Stimulated activated CD8-positive, alpha-beta memory T cell treated with anti-CD3 and anti-CD28 coated beads, Interleukin-12 subunit alpha, Interleukin-12 subunit beta, amount 100 ng/mL, for 4 hours (primary cell): ENCODE data around the gene SFRP4.
"Not testable (repeated sequence)": the region's sequence is repeated elsewhere in the genome, so short reads cannot be mapped to it uniquely, and the experiment has no call there.

Source experiments
- DNase-seq: peaks from one replicate; pipeline ENCODE4 v3.0.0-alpha.2; 2020; ENCODE audit warnings: low read depth

Gene SFRP4

DNA sequence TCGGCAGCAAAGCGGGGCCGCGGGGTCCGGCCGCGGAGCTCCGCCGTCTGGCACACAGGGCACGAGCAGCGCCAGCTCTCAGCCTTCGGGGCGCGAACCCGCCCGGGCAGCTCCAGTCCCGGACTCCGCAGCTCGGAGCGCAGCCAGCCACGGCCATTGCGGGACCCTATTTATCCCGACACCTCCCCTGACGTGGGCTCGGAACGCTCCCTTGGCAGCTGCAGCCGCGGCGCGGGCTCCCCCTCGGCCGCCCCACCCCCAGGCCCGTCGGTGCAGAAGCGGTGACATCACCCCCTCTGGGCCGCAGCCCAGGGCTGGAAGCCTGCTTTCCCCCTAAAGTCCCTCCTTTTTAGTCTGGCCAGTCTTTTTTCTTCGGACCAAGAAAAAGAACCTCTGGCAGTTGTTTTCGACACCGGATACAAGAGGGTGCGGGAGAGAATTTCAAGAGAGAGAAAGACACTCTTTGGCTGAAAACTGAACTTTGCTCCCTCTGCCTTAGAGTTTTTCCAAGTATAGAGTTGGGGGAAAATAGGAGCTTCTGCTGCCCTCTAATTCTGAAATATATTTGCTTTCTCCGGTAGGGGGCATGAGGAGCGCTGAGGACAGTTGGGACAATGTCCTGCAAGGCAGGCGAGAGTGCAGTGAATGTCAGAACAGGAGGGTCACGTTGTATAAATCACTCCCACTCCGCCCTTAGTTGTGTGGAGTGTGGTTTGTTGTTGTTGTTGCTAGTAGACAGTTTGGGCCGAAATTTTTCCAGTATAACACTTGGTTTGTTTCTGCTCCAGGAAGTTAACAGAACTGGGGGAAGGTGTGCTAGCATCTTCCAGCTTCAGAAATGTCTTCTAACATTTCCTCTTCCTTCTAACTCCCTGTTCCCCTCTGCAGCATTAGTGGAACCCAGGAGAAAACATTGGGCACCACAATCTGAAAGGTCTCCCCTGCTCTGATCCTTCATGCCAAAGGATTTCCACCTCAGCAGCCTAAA lies at the start of gene SFRP4:
Gene SFRP4 (minus strand): TSS at position 145 of the 988 bp plus-strand sequence. CDS start 280 bp downstream, outside the sequence.
- no peak for DNase-seq

DNA sequence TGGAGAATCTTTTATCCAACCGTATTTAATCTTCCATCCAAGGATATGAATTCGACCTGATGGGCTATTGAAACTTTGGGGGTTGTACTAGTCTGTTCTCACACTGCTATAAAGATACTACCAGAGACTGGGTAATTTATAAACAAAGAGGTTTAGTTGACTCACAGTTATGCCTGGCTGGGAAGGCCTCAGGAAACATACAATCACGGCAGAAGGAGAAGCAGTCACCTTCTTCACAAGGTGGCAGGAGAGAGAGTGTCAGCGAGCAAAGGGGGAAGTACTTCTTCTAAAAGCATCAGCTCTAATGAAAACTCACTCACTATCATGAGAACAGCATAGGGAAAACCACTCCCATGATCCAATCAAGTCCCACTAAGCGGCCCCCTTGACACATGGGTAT lies 47.6 kb upstream of the SFRP4 start:
- DNase-seq, result no peak

DNA sequence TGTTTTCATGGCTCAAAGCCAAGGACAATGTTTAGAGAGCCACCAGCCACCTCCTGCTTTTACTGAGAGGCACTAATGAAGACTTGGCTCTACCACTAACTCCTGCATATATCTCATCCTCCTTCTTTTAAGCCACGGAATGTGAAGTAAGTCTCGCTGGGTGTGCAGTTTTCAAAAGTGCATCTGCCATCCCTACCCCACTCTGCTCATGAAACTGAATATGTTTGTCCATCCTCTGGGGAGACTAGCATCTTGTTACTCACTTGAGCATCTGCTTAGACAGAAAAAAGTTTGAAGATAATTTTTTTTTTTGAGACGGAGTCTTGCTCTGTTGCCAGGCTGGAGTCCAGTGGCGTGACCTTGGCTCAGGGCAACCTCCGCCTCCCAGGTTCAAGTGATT lies 44.6 kb upstream of the SFRP4 start:
- DNase-seq, result no peak

DNA sequence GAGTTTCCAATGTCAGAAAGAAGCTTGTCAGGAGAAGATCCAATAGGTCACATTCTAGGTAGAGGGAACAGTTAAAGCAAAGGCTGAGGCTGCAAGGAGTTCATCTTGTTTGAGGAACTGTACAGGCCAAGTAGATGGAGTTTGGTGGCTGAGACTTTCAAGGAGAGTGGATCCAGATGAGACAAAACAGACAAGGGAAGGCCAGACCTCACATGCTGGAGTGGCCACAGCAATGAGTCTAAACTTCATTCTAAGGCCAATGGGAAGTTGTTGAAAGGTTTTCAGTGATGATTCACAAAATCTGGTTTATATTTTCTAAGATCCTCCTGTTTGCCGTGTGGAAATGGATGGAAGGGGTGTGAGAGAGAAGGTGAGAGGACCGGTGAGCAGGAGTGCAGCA lies 43.9 kb upstream of the SFRP4 start:
- no peak for DNase-seq

DNA sequence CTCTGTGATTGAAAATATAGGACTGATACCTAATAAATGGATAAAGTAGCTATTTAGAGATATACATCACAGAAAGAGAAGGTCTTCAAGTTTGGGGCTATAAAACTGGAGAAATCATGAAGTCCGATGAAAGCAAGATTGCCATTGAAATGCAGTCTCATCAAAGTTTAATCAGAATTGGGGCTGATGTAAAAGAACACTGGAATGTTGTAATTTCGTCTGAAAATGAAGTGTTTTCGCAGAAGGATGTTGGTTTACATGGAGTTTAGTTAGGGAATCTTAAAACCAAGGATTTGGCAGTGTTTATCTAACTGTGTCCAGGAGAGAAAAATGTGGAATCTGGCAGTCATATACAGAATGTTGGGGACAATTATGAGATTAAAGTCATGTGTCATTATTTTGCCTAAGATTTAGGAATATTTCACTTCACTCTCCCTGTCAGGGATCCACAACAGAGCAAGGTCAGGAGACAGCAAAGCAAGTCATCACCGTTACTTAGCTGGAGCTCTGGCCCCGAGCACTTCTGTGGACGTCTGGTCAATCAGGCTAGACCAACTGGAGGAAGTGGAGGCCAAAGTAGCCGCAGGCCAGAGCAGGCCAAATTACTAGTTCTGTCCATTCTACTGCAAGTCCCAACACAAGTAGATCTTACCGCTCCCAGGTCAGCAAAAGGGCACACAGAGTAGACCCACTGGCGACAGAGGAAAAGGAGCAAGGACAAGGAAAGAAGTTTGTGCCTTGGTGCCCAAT lies 40.8 kb upstream of the SFRP4 start:
- DNase-seq, result no peak

DNA sequence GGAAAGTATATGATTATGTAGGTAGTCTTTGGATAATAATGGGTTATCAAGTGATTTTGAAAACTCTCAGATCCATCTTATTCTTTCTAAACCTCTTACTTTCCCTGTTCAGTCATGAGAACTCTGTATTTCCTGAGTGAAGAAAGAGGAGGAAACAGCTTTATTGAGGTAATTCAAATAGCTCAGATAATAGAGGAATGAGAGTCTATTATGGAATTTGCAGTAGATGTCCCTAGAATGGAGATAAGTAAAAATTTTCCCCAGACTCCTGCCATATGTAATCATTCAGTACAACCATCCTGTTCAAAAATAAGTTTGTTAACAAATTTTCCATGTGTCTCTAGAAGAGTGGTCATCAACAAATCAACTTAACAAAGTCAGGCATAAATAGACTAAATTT lies 40.2 kb upstream of the SFRP4 start:
- DNase-seq, result no peak

DNA sequence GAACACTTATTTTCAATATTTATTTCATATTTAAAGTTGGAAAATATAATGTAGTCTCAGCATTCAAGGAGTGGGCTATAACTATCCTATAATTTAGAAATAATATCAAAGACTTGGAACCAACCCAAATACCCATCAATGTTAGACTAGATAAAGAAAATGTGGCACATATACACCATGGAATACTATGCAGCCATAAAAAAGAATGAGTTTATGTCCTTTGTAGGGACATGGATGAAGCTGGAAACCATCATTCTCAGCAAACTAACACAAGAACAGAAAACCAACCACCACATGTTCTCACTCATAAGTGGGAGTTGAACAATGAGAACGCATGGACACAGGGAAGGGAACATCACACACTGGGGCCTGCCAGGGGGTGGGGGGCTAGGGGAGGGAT lies 37.6 kb upstream of the SFRP4 start:
- not testable (repeated sequence) for DNase-seq

DNA sequence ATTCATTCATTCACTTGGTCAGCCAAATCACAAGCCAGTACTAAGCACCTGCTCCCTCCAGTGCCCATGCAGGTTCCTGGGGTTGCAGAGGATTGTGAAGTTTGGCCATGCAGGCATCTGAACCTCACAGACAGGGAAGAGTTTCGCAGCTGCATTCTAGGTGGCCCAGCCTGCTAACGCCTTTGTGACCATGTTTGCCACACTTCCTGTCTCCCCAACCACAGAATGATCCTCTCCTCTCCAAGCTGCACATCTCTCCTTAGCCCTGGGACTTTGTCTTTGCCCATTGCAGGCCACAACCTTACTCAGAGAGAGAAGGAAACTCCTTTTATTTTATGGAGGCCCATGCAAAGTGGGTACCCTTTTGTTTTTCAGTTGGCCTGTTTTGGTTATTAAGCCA lies 35.6 kb upstream of the SFRP4 start:
- DNase-seq, result no peak

DNA sequence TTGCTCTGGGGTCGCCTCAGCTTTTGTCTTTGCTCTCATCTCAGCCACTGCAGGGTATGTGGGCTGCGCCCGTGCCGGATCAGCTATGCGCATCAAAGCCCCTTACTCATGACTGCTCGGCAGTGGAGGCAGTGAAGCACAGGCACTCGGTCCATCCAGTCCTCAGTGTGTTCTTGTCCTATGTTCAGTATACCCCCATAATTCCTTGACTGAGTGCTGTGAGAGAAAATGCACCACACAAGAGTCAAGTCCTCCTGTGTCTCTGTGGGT lies 31.3 kb upstream of the SFRP4 start:
- DNase-seq, result no peak

DNA sequence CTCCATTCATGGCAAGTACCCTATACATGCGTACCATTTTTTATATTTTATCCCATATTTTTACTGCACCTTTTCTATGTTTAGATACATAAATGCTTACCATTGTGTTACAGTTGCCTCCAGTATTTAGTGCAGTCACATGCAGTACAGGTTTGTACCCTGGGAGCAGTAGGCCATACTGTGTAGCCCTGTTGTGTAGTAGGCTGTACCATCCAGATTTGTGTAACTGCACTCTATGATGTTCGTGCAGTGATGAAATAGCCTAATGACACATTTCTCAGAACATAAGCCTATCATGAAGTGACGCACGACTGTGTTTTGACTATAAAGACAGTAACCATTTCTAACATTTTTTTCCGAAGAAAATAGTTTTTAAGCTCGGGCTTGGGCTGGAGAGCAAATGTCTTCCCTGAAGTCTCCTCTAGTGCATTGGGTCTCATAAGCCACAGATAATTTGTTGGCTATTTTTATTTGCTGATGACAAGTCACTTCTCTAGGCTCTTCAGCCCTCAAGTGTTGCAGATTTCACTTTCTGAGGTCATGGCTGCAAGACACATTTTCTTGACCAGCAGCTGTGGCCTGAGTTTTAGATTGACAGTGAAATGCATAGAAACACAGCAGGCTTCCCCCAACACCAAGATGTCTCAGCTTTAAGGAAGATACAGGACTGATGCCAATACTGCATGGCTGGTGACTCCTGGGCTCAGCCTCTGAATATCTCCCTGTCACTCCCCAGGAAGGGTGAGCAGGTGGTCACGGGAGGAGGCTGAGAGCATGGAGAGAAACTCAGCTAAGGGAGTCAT lies 30.7 kb upstream of the SFRP4 start:
- DNase-seq, result no peak

DNA sequence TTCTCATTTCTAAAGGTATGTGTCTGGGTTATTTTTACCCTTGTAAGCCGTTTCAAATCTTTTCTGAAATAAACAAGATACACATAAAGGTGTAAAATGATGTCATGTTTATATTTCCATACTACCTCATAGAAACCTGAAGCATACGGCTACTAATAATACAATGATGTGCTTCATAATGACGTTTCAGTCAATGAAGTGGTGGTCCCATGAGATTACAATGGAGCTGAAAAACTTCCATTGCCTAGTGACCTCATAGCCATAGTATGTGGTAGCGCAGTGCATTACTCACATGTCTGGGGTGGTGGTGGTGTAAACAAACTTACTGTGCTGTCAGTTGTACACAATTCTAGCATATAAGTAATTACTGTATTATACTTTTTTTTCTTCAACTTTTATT lies 28.7 kb upstream of the SFRP4 start:
- no peak for DNase-seq

DNA sequence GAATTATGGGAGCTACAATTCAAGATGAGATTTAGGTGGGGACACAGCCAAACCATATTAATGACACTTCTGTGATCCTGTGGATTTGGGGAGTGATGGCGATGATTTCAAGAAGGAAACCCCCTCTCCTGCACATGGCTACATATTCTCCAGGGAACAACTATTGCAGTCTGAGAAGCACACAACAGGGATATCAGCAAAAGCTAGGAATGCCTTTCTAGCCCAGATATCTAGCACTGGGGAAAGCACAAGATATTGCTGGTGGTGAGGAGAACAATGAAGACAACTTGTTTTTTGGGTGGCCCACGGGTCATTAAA lies 28.1 kb upstream of the SFRP4 start:
- DNase-seq, result no peak

DNA sequence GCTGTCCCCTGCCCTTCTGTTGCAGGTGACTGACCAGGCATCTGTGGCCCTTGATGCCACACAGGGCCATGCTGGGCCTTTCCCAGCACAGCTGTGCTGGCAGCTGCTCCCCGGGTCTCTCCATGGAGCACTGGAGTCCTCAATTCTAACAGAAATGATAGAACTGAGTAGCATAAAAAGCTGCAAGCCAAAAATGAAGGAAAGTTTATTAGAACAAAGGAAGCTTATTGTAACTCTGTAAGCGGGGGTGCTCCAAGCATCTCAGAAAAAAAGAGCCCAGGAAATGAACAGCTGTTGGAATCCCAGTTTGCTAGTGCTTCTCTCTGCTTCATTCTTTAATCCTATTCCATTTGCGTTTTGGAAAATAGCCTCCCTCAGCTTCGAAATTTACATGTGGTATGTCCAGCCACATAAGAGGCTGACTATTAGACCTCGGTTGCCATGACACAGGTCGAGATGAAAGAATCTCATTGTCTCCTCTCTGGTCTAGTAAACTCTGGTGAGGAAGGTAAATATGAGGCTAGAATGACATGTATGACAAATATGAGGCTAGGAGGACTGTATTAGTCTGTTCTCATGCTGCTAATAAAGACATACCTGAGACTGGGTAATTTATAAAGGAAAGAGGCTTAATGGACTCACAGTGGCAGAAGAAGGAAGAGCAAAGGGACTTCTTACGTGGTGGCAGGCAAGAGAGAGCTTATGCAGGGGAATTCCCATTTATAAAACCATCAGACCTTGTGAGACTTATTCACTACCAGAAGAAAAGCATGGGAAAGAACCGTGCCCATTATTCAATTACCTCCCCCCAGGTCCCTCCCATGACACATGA lies 27.5 kb upstream of the SFRP4 start:
- DNase-seq, result no peak

DNA sequence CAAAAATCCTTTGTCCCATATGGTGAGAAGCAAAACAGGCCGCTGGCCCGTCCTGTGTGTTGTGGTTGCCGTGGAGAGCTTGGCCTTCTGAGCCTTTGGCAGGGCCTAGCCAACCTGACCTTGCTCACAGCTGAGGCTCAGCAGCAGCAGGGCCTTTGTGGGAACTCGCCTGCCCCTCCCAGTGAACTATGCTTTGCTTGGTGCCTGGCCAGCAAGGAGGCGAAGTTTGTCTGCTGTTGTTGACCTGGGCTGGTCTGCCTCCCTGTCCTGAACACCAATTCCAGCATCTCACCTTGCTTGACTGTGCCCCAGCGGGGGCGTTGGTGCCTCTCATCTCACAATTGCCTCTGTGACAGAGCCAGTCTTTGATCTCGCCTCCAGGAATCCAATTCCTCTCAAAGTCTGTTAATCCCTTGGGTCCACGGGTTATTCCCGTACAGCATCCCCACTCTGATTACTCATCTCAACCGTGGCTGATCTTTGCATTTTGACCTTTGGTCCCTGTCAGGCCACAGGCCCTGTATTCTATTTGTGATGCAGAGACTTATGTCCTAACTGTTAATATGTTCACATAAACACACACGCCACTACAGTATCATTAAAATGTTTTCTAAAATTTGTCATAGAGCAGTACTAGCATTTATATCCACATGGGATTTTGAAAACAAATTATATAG lies 26.5 kb upstream of the SFRP4 start:
- DNase-seq, result no peak

DNA sequence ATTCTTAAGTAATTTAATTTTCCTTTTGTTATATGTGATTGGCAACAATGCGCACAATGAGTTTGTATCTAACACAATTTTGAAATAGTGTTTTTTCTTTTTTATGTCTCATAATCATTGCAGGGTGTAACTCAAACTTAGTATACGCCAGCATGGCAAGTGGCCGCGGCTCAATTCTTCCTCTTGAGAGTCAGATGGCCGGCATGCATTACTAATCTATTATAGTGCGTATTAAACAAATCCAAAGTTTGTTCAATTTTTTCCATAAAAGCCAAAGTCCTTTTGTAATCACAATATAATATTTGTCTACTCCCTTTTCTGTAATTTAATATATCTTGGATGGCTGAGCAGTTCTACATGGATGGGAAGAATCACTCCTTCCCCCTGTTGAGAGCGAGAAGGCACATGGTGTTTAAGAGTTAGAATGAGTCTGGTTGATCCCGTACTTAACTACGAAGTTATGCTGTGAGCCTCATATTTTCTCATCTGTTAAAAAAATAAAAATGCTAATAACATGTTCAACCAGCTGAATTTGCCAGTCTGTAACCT lies 16.5 kb upstream of the SFRP4 start:
- DNase-seq, result no peak

DNA sequence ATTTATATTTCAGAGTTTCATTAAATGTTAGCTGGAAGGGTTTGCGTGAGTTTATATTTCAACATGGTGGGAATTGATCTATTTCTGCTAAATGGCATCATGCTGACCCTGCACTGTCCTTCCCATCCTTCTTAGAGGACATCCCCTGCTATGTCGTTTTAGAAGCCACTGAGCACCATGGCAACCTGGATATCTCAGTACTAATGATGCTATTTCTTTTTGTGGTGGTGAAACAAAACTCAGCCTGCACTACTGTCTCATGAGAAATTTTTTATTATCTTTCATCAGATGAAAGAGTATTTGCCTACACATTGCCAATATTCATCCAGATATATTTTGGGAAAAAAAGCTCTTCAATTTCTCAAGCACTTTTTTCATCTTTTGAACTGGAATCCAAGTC lies 15.9 kb upstream of the SFRP4 start:
- no peak for DNase-seq

DNA sequence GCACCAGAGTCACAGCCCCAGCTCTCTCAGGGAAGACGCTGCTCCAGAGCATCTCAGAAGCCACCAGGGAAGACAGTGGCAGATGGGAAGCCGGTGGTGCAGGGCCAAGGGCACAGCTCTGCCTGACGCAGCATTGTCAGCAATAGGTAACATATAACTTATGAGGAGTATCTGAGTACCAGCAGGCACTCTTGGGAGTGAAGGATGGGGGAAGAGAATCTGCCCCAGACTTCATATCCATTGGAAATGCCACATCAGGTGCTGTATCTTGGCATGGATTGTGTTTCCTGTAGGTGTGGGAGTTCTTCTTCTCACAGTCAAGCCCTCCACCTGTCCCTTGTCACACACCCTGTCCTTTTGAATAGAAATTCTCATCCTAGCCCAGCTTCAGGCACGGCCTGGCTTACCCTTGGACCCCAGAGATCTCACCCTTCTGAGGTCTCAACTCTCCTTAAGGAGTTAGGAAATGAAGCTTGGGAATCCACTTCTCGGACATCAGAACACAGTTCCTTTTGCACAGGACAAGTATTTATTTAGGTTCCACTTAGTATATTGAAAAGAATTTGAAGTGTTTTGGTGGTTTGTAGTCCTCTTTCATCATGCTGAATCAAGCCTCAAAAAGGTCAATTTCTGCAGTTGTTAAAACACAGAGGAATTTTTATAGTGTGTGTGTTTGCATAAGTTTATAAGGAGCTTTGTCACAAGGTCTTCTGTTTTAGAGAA lies 13.8 kb upstream of the SFRP4 start:
- no peak for DNase-seq

DNA sequence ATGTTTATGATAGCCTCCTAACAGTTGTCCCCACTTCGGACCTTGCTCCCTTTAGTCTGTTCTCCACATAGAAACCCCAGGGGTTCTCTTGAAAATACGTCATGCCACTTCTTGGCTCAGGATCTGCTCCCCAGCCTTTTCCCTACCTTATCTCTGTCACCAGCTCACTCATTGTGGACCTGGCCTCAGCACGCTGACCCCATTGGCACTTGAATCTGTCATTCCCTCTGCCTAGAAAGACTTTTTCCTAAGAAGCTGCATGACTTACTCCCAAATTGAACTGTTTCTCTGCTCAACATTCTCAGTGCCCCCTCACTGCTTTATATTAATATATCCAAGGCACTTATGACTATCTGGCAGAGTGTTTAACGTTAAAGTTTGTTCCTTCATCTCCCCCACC lies 12.3 kb upstream of the SFRP4 start:
- no peak for DNase-seq

DNA sequence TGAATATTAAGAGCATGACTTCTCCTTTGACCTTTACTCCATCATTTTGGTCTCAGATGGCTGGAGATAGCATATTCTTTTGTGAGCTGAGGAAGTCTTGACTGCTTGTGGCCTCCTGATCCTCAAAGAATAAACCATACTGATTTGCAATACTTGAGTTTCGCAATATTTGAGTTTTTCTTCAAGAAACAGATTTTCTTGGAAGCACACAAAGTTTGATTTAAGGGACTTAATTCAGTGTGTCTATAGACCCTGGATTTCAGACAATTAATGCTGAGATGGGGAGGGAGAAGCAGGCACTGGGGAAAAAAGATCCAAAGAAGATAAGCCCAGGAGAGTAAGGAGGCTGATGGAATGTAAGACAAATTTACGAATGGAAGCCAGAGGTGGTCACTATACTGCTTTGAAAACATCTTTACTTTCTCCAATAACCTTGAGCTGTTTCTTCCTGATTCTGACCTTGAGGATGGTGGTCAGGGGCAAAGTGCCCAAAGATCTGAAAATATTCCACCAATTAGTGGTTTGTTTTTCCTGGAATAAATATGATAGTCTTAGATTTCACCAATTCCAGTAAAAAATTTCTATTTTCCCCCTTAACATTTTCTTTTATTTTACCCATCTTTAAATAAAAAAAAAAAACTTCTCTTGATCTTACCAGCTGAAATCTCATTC lies 11.3 kb upstream of the SFRP4 start:
- DNase-seq, result no peak

DNA sequence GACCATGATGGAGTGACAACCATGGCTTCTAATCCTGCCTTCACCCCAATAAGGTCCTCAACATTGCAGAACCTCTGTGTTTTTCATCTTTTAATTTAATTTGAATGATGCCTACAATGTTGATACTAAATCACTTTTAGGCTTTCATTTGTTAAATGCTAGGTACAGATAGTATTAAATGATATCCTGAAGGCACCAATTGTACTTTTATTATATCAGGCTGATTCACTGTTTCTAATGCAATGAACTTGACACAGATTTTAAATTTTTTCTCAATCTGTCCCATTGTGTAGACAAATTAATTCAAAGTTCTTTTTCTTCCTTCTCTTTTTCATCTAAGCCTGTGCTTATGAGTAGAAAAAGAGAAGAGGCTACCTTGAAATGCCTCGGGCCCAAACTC lies 9.0 kb upstream of the SFRP4 start:
- DNase-seq, result no peak
